Nephron progenitor cell (in vitro differentiated cells): Measurements from ENCODE around the gene PPP4C.
A peak's percentile ranks its signal among the peaks of the same experiment; 100 is the strongest.

ENCODE experiments used
- DNase-seq: peaks from one replicate; pipeline ENCODE4 v3.0.0; 2021
- H3K27ac Mint-ChIP-seq: 2 replicates; pipeline ENCODE4 v1.8.0; 2021; ENCODE audit warnings: mild to moderate bottlenecking, moderate library complexity, mixed read lengths
- H3K27me3 Mint-ChIP-seq: 2 replicates; pipeline ENCODE4 v1.8.0; 2021; ENCODE audit warnings: mild to moderate bottlenecking, low read depth, mixed read lengths; ENCODE audit not compliant: poor library complexity
- H3K36me3 Mint-ChIP-seq: 2 replicates; pipeline ENCODE4 v1.8.0; 2021; ENCODE audit warnings: low read depth, mixed read lengths
- H3K4me1 Mint-ChIP-seq: 2 replicates; pipeline ENCODE4 v1.8.0; 2021; ENCODE audit warnings: mixed read lengths
- H3K4me3 Mint-ChIP-seq: 2 replicates; pipeline ENCODE4 v1.8.0; 2021; ENCODE audit warnings: mild to moderate bottlenecking, moderate library complexity, mixed read lengths
- H3K9me3 Mint-ChIP-seq: 2 replicates; pipeline ENCODE4 v1.8.0; 2021; ENCODE audit warnings: mild to moderate bottlenecking, moderate library complexity, mixed read lengths
- CTCF ChIP-seq: fragments of 200-600 bp; sonication (generic); IDR thresholded peaks from 2 replicates; pipeline ENCODE4 v1.5.0; 2021; ENCODE audit warnings: antibody characterized with exemption

PPP4C gene

GRCh38 chr16:30086291-30087140 lies 10.7 kb downstream of the PPP4C start:
- no peak for TF ChIP-seq CTCF
- Mint-ChIP-seq H3K4me1 (peaks cover 41% of the 10 kb centered on the region), H3K9me3 (no peaks in the 10 kb centered on the region), H3K4me3 (no peak overlapping the region), H3K27ac (no peak overlapping the region), H3K27me3 (peaks cover 3% of the 10 kb centered on the region), H3K36me3 (peaks cover 38% of the 10 kb centered on the region)
- DNase-seq: no peak

- no peaks in the 10 kb centered on the region for H3K9me3 Mint-ChIP-seq
These were observed 11.5 kb downstream of the PPP4C start for GRCh38 chr16:30087181-30087898.

GRCh38 chr16:30088237-30088831 lies 12.5 kb downstream of the PPP4C start:
- DNase-seq: no peak
- no peaks in the 10 kb centered on the region for H3K9me3 Mint-ChIP-seq
- TF ChIP-seq CTCF: no peak
- H3K27ac Mint-ChIP-seq: peak overlapping the region; percentile 92
- H3K4me3 Mint-ChIP-seq: no peak overlapping the region
- H3K36me3 Mint-ChIP-seq: peaks cover 22% of the 10 kb centered on the region
- H3K4me1 Mint-ChIP-seq: peaks cover 55% of the 10 kb centered on the region
- peaks cover 6% of the 10 kb centered on the region for H3K27me3 Mint-ChIP-seq

More at GRCh38 chr16:30087181-30087898, 11.5 kb downstream of the PPP4C start:
- no peak for DNase-seq
- no peak for TF ChIP-seq CTCF
- H3K4me1 Mint-ChIP-seq: peaks cover 46% of the 10 kb centered on the region
- H3K27ac Mint-ChIP-seq: peak overlapping the region; percentile 84
- peaks cover 6% of the 10 kb centered on the region for H3K27me3 Mint-ChIP-seq
- peaks cover 32% of the 10 kb centered on the region for H3K36me3 Mint-ChIP-seq
- H3K4me3 Mint-ChIP-seq: no peak overlapping the region

- TF ChIP-seq CTCF: no peak
- peaks cover 6% of the 10 kb centered on the region for H3K27me3 Mint-ChIP-seq
- peaks cover 58% of the 10 kb centered on the region for H3K4me1 Mint-ChIP-seq
- no peaks in the 10 kb centered on the region for H3K9me3 Mint-ChIP-seq
- no peak for DNase-seq
- peak overlapping the region; percentile 96 for H3K27ac Mint-ChIP-seq
- H3K4me3 Mint-ChIP-seq: peak overlapping the region; percentile 47
- H3K36me3 Mint-ChIP-seq: peaks cover 19% of the 10 kb centered on the region
These were observed 13.2 kb downstream of the PPP4C start for GRCh38 chr16:30088832-30089624.

- Mint-ChIP-seq H3K27ac (peak overlapping the region; percentile 96), H3K4me3 (peak overlapping the region; percentile 59), H3K4me1 (peaks cover 70% of the 10 kb centered on the region), H3K9me3 (no peaks in the 10 kb centered on the region), H3K36me3 (peaks cover 16% of the 10 kb centered on the region), H3K27me3 (peaks cover 6% of the 10 kb centered on the region)
- DNase-seq: no peak
- no peak for TF ChIP-seq CTCF
These were observed 15.0 kb downstream of the PPP4C start for GRCh38 chr16:30090610-30091331.
